ENCODE data around the gene ACVR1C. TPM values are rescaled to one million over a fixed set of nuclear protein-coding genes. Genes with fewer than 3 reads are reported as not detected.

Gene ACVR1C
- total and polyA plus RNA-seq, 2 of the 8 experiments (the other 6 are each of a cell fraction or from before 2014, with no cell fraction given) = 0.21 to 0.52 TPM

- Histone ChIP-seq H3K56ac (replicated peaks; ENCODE audit: insufficient read length, low read depth, low read length) (no peak overlapping the region), H3K14ac (ENCODE audit: insufficient read length) (no peak overlapping the region), H3K4ac (replicated peaks; ENCODE audit: insufficient read length, low read depth, low read length) (no peak overlapping the region), H3K23ac (ENCODE audit: insufficient read length) (no peak overlapping the region), H2BK5ac (ENCODE audit: low read depth, low read length) (no peak overlapping the region), H3K27me3 (replicated peaks in 1 of 4; ENCODE audit: control insufficient read depth in 3 of 4, extremely low read depth in 1 of 4, insufficient read depth in 3 of 4, low read length in 3 of 4) (no peaks in the 10 kb centered on the region), H3K27ac (ENCODE audit: low read depth, low read length) (no peak overlapping the region), H3K9me3 (ENCODE audit: insufficient read depth in 2 of 2, low read depth in 1 of 2, low read length in 1 of 2) (no peaks in the 10 kb centered on the region), H3K18ac (ENCODE audit: extremely low read depth, low read length) (no peak overlapping the region), H3K23me2 (ENCODE audit: low read depth, low read length) (no peaks in the 10 kb centered on the region; the same call in 1 of the 2 replicates), H2BK120ac (replicated peaks; ENCODE audit: low read depth, low read length) (no peak overlapping the region), H2BK15ac (ENCODE audit: low read length) (no peak overlapping the region), H2BK12ac (ENCODE audit: low read depth, low read length) (no peak overlapping the region), H2AFZ (ENCODE audit: low read length) (no peak overlapping the region), H4K20me1 (replicated peaks in 1 of 2; ENCODE audit: control insufficient read depth in 1 of 2, insufficient read depth in 2 of 2, low read length in 2 of 2) (no peaks in the 10 kb centered on the region), H3K9ac (replicated peaks in 1 of 4; ENCODE audit: extremely low read depth in 1 of 4, low read depth in 3 of 4, low read length in 3 of 4) (no peak overlapping the region), H3K79me1 (ENCODE audit: low read depth, low read length) (no peaks in the 10 kb centered on the region), H3K36me3 (ENCODE audit: control insufficient read depth in 2 of 4, insufficient read depth in 4 of 4, low read length in 3 of 4) (no peaks in the 10 kb centered on the region), H4K8ac (ENCODE audit: extremely low read depth, insufficient read depth, low read length) (no peak overlapping the region), H3K4me1 (replicated peaks in 1 of 4; ENCODE audit: control insufficient read depth in 3 of 4, insufficient read depth in 4 of 4, low read length in 3 of 4) (no peaks in the 10 kb centered on the region), H3K79me2 (ENCODE audit: control insufficient read depth in 1 of 2, insufficient read depth in 2 of 2, low read length in 2 of 2) (no peaks in the 10 kb centered on the region), H2AK5ac (ENCODE audit: low read depth, low read length) (no peak overlapping the region), H4K5ac (ENCODE audit: insufficient read length, low read depth, low read length) (no peak overlapping the region), H2BK20ac (ENCODE audit: low read length) (no peak overlapping the region), H3K4me3 (ENCODE audit: extremely low read depth in 1 of 4, insufficient read depth in 2 of 4, low read depth in 3 of 4, low read length in 4 of 4) (no peak overlapping the region), H4K91ac (replicated peaks; ENCODE audit: insufficient read length, low read length) (no peak overlapping the region), H3K4me2 (ENCODE audit: insufficient read depth in 1 of 2, low read depth in 2 of 2, low read length in 2 of 2) (no peak overlapping the region)
- DNase-seq (ENCODE audit: low read depth in 1 of 2, low spot score in 2 of 2) (peak; percentile 23 to 71), FAIRE-seq (peak; percentile 90)
- CTCF ChIA-PET (ENCODE audit: partially characterized antibody) = interaction anchor here (0.7 to 3.8 kb wide), 33 partner anchors 9 to 1167 kb away, joined by 3 to 24 read pairs (median 4); partner anchors contain the start of gene ACVR1C
- 20% methylated on average over 5 of the region's 5 CpGs; no CpG with 5 or more reads in 1 of the 2 experiments for WGBS, 2 experiments (ENCODE audit: extremely low coverage in 1 of 2, insufficient coverage in 1 of 2, insufficient read length in 1 of 2, insufficient replicate concordance in 2 of 2, low coverage in 1 of 2, low lambda C conversion rate in 2 of 2, missing lambda C conversion rate in 1 of 2)
- TF ChIP-seq RAD21 (IDR thresholded peaks at IDR 0.05 in 1 of 2, conservative IDR thresholded peaks at IDR 0.05 in 1 of 2; ENCODE audit: low read depth in 2 of 2, low read length in 2 of 2) (peak; percentile 96 to 98), CHD2 (IDR thresholded peaks at IDR 0.05; ENCODE audit: low read length) (no peak), BACH1 (IDR thresholded peaks at IDR 0.05; ENCODE audit: low read length) (peak; percentile 78), CTCF (IDR thresholded peaks at IDR 0.05; ENCODE audit: control extremely low read depth in 1 of 3, insufficient read depth in 1 of 3, low read depth in 1 of 3, low read length in 3 of 3) (peak; percentile 71 to 90 (median 86)), ATF2 (IDR thresholded peaks at IDR 0.05; ENCODE audit: low read length) (no peak)
- POLR2A ChIA-PET (ENCODE audit: partially characterized antibody) = no interaction called here
These were observed 136.4 kb downstream of the ACVR1C start for GRCh38 chr2:157492189-157492773.

Data from H1 (cell line).